Measurements from ENCODE around the gene CFD.

The CFD gene

DNA sequence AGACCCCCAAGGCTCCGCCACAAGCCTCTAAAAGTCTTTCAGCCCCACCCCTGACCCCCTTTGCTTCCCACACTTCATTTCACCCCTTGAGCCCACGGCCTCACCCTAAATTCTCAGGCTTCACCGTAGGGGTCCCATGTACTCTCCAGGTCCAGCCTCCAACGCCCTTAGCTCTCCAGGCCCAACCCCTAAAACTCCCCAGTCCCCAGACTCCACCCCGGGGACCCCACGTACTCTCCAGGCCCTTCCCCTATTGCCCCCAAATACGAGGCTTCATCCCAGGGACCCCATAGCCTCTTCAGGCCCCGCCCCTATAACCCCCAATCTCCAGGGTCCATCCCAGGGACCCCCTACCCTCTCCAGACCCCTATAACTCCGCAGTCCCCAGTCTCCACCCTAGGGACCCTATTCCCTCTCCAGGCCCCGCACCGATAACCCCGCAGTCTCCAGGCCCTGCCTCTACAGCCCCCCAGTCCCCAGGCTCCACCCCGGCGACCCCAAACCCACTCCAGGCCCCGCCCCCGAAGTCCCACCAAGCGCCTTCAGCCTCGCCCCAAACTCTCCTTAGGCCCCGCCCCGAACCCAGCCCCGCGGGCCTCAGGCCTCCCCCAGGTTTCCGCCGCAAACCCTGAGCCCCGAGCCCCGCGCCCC is 32.9 kb downstream of the CFD start:
- DNase-seq, result no peak

DNA sequence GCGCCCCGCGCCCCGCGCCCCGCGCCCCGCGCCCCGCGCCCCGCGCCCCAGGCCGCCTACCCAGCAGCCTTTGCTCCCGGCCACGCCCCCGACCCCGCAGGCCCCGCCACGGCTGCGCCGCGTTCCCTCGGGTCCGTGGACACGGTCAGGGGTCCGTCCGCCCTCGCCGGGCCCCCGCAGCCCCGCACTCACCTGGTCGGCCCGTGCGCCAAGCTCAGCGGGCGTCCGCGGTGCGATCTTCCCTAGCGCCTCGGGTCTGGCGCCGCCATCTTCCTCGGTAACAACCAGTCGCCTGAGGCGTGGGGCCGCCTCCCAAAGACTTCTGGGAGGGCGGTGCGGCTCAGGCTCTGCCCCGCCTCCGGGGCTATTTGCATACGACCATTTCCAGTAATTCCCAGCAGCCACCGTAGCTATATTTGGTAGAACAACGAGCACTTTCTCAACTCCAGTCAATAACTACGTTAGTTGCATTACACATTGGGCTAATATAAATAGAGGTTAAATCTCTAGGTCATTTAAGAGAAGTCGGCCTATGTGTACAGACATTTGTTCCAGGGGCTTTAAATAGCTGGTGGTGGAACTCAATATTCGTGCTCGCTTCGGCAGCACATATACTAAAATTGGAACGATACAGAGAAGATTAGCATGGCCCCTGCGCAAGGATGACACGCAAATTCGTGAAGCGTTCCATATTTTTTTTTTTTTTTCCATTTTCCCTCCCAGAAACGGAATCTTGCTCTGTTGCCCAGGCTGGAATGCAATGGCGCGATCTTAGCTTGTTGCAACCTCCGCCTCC is 33.6 kb downstream of the CFD start, which contains the start of the genes MED16 and RNU6-9:
Gene MED16 (minus strand): TSS at position 294 of the 796 bp plus-strand sequence. CDS start 2,056 bp downstream, outside the sequence.
Gene RNU6-9 (plus strand): TSS at position 591 of the 796 bp plus-strand sequence.
- peak; percentile 73 for DNase-seq

GRCh38 chr19:896434-896833 is 37.0 kb downstream of the CFD start:
- DNase-seq, result no peak

DNA sequence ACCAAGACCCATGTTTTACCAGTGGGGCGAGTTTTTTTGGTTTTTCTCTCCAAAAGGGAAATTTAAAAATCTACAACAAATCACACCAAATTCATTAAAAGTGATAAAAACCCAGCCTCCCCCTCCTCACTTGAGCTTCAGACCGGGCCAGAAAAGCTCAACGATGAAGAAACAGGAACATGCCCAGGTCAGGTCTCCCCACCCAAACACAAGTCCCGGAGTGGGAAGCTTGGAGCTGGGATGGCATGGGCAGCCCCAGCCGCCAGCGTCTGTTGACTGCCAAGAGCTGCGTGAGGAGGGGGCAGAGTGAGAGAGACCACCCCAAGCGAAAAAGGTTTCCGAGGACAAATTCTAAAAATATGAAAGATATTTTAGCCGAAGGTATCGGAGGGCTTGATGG is 37.5 kb downstream of the CFD start:
- DNase-seq, result no peak

GRCh38 chr19:897442-898039 is 38.1 kb downstream of the CFD start:
- no peak for DNase-seq

GRCh38 chr19:898663-899062 is 39.2 kb downstream of the CFD start:
- no peak for DNase-seq

- no peak for DNase-seq
Observed at GRCh38 chr19:899336-900042, 40.0 kb downstream of the CFD start.

DNA sequence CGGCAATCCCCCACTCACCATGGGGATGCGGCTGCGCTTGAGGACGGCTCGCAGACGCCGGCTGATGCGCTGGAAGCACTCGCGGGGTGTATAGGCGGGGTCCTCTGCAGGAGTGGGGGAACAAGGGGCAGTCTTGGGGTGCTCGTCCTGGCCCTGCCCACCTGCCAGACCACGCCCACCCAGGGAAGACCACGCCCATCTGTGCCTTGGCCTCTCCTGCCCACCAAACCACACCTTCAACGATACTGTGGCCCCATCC is 40.5 kb downstream of the CFD start:
- no peak for DNase-seq

DNA sequence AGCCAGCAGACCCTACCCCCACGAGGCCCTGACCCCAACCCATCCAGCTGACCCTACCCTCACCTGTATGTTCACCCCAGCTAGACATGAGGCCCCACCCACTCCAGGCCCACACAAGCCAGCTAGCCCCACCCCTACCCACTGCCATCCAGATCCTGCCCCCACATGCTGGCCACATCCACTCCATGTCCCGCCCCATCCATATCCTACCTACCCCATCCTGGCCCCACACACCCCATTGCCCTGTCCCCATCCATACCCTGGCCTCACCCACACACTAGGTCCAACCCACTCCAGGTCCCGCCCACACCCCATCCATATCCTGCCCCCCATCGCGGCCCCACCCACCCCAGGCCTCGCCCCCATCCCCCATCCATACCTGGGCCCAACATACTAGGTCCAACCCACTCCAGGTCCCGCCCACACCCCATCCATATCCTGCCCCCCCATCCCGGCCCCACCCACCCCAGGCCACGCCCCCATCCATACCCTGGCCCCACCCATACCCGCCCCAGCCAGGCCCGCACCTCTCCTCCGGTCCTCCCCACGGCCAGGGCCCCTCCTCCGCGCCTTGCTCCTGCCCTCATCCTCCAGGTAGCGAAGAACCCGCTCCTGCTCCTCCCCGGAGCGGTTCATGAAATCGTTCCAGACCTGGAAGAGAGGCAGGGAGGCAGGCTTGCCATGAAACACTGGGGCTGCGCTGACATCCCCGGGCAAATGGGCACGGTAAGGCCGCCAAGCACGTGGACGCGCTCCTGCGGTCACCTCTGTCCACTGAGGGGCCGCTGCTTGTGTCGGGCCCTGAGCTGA is 41.0 kb downstream of the CFD start:
- DNase-seq, result no peak

DNA sequence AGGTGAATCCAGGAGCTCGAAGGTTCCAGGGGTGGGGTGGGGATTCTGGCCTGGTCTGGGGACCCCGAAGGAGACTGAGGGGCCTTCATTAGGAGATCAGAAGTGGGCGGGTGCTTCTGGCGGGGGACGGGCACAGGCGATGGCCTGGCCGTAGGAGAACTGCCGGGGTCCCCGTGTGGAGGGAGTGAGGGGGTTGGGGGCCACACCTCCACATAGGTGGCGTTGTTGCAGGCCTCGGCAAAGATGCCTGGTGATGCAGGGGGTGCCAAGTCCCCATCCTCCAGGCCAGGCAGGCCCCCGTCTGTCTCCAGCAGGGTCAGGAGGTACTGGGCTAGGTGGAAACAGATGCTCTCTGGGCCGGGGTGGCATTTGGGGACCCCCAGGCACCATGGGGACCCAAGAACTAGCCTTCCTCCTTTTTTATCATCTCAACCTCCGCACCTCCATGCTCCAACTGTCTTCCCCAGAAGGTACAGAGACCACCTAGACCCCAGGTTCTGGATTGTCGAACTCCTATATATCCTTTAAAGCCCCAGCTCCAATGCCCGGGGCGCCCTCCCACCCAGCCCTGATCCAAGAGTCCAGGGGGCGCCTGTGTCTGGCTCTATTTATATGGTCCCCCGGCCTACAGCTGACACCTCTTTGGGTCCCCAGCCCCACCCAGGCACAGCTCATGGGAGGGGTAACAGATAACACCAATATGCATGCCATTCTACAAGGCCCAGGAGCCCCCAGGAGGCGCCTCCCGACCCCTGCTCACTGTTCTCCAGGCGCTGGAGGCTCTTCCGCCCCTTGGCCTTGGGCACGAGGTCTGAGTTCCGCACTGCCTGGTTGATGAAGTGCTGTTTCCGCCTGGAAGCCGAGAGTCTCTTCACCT is 42.0 kb downstream of the CFD start:
- DNase-seq, result no peak

- DNase-seq, result no peak
Observed at GRCh38 chr19:902093-902370, 42.6 kb downstream of the CFD start.

GRCh38 chr19:902446-903226 is 43.2 kb downstream of the CFD start:
- DNase-seq, result no peak

DNA sequence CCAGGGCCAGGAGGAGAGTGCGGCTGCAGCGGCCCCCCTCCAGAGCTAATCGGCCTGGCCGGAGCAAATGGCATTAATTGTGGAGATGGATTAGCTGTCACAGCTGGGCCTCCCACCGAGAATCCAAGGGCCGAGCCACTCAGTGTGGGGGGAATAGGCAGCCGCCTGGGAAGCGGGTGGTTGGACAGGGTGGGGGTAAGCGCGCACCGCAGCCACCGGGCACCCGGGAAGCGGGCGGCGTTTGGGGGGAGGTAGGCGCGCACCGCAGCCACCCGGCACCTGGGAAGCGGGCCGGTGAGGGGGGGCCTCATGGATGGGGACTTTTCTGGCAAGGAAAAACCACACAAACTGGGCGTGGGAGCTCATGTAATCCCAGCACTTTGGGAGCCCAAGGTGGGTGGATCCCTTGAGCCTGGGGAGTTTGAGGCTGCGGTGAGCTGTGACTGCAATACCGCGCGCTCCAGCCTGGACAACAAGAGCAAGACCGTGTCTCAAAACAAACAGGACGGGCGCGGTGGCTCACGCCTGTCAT is 43.9 kb downstream of the CFD start:
- DNase-seq, result no peak

DNA sequence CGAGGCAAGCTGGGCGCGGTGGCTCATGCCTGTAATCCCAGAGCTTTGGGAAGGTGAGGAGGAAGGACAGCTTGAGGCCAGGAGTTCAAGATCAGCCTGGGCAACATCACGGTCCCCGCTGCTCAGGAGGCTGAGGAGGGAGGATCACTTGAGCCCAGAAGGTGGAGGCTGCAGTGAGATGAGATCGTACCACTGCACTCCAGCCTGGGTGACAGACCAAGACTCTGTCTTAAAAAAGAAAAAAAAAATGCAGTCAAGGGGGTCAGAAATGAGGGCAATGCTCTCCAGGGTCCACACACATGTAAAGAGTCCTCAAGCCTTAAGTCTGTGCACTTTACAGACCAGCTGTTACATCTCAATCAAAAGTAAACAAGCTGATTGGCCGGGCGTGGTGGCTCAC is 45.1 kb downstream of the CFD start:
- no peak for DNase-seq

GRCh38 chr19:906480-906879 is 47.0 kb downstream of the CFD start:
- DNase-seq, result no peak

- DNase-seq, result no peak
Observed at GRCh38 chr19:907183-907853, 47.9 kb downstream of the CFD start.

- DNase-seq, result no peak
Observed at GRCh38 chr19:911197-912033, 52.0 kb downstream of the CFD start.

GRCh38 chr19:912181-913079 is 53.0 kb downstream of the CFD start:
- no peak for DNase-seq
